NCI-H2196 treated with DMSO at 0.1 percent for 48 hours (cell line): ENCODE results near the gene ANXA4.
A peak's percentile ranks its signal among the peaks of the same experiment; 100 is the strongest.
"Not testable (repeated sequence)": the region's sequence is repeated elsewhere in the genome, so short reads cannot be mapped to it uniquely, and the experiment has no call there.

Experiments
- DNase-seq: peaks from one replicate; lab custom pipeline; 2025; ENCODE audit not compliant: unreplicated experiment; lab: John Stamatoyannopoulos, UW

Gene ANXA4

DNA sequence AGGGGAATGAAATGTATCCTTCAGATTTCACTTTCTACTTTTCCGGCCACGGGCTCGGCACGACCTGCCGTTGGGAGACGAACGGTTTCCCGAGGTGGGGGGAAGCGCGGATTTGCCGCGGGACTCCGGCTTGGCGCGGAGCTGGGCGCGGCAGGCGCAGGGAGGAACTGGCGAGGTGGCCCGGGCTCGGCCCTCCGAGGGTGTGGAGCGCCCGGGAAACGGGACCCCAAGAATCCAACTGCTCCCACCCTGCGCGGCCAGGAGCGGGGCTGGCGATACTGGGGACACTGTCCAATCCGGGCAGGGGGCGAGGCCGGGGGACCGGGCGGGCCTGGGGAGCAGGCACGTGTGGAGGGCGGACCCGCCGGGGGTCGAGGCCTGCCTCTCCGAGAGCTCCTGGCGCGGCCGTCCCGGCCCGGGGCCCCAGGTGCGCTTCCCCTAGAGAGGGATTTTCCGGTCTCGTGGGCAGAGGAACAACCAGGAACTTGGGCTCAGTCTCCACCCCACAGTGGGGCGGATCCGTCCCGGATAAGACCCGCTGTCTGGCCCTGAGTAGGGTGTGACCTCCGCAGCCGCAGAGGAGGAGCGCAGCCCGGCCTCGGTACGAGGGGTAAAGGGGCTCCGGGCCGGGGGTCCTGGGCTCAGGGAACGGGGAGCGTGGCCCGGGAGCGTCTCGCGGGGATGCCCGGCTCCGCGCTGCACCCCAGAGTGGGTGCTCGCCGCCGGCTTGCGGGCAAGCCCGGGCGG lies at the start of gene ANXA4:
TSS of gene ANXA4 (plus strand) at position 560 of the 747 bp plus-strand sequence. CDS start 39,432 bp downstream, outside the sequence.
- DNase-seq: peak; percentile 8

DNA sequence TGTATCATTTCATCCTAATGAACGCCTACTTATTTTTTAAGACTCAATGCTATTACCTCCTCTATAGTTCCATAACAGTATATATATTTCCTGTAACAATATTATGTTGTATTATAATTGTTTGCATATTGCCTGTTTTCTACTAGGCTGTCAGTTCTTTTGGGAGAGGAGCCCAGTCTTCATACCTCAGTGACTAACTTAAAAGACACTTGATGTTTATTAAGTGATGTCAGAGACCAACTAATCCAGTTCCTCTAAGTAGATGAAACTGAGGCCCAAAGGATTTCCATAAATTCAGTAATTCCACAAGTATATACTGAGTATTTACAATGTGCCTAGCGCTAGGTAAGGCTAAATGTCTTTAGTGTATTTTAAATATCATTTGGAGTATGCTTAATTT lies 49.5 kb upstream of the ANXA4 start:
- no peak for DNase-seq

DNA sequence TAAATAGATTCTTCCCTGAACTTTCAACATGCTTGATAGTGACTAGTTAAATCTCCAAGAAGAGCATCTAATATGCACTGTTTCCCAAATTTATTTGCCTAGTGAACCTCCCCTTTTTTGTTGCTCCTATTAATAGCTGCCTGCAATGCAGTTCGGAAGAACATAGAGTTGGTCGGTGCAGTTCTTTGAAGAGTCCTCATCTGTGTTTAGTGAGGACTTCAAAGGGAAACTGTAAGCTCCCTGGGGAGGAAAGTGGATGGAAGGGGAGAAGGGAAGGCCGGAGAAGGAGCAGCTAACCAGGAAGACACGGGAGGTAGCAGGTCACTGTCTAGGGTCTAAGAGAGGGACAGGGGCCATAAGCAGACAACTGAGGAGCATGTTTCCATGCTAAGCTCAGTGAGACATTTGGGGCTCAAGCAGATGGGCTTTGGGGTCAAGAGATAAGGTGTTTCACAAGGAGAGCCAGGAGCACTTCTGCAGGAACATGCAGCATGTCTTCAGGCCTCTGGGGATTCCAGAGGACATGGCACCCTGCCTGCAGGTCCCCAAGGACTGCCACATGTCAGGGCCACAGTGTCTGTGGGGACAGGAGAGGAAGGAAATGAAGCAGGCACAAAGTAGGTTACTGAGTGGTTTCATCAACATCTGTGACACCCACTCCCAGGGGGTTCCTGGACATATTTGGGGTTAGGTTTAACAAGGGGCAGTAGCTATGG lies 48.7 kb upstream of the ANXA4 start:
- no peak for DNase-seq

DNA sequence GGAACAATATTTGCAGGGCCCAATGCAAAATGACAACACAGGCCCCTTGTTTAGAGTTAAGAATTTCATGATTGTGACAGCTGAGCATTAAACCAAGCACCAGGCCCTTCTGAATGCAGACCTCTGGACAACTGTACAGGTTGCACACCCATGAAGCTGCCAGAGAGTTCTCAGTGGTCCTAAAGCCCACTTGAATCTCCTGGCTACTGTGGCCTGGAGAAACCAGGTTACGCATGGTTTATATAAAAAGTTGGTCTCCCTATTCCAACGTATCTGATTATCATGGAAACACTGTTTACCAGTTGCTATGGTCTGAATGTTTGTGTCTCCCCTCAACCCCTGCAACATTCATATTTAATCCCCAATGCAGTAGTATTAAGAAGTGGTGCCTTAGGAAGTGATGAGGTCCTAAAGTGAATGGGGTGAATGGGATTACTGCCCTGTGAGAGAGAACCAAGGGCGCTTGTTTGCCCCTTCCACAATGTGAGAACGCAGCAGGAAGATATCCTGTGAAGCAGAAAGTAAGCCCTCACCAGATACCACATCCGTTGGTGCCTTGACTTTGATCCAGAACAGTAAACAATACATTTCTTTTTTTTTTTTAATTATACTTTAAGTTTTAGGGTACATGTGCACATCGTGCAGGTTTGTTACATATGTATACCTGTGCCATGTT lies 48.0 kb upstream of the ANXA4 start:
- no peak for DNase-seq

DNA sequence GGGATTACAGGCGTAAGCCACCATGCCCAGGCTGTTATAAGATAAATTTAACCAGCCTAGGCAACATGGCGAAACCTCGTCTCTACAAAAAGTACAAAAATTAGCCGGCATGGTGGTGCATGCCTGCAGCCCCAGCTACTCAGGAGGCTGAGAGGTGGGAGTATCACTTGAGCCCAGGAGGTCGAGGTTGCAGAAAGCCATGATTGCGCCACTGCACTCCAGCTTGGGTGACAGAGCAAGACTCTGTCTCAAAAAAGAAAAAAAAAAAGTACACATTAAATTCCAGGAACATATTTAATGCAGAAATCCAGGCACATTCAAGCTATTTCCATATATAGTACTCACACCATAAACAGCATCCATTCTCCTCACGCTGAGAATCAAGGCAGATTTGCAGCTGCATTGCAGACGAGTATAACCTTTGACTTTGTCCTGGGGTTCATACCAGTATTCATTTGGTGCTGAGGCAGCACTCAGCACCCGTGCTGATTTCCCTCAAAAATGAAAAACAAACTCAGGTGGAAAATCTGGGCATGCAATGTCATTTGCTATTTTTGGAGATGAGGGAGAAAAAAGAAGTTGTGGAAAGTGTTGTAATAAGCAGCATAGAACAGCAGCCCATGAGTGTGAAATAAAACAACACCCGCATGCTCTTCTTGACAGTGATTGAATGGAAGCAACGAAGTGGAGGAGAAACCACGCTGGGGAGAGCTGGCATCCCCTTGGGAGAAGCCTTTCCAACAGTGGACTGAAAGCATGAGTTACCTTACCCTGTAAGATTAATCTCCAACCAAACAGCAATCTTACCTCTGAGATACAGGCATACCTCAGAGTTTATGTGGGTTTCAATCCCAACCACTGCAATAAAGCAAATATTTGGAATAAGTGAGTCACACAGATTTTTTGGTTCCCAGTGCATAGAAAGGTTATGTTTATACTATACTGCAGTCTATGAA lies 46.8 kb upstream of the ANXA4 start:
- DNase-seq: no peak

DNA sequence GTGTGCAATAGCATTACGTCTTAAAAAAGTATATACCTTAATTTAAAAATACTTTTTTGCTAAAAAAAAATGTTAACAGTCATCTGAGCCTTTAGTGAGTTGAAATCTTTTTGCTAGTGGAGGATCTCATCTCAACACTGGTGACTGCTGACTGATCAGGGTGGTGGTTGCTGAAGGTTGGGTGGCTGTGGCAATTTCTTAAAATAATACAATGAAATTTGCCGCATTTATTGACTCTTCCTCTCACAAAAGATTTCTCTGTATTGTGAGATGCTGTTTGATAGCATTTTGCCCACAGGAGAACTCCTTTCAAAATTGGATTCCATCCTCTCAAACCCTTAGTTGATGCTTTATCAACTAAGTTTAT lies 46.1 kb upstream of the ANXA4 start:
- DNase-seq: no peak

DNA sequence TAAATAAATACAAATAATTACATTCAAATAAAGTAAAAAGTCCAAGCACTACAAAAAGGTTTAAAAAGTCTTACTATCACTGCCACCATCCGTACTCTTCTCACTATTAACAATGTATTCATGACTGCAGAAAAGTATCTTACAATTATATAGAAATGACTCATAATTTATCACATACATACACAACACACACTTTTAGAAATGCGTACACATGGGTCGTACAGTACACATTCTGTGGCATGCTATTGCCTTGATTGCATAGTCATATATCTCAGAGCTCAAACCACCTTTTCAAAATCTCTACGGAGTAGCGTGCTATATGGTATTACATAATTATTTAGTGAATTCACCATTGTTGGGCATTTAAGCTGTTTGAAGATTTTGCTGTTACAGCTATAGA lies 41.6 kb upstream of the ANXA4 start:
- no peak for DNase-seq

DNA sequence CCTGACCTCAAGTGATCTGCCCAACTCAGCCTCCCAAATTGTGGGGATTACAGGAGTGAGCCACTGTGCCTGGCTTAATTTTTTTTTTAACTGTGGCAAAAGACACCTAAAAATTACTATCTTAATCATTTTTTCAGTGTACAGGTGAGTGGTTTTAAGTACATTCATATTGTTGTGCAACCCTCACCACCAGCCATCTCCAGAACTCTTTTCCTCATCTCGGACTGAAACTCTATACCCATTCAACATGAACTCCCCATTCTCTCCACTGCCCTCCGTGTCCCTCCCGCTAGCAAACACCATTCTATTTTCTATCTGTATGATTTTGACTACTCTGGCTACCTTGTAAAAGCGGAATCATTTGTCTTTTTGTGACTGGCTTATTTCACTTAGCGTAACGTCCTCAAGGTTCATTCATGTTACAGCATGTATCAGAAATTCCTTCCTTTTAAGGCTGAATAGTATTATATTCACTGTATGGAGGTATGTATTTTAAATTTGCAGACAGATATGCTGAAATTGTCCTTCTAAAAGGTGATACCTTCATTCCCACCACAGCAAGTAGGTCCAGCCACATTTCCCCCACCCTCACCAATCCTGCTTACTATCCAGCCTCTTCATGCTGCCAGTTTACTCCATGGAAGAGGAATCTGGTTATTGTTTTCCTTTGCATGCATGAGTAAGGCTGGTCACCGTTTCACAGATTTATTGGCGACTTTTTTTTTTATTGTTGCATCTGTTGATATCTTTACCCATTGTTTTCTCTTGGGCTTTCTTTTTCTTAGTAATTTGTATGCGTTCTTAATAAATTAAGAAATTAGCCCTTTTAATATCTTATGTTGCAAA lies 40.6 kb upstream of the ANXA4 start:
- DNase-seq: no peak

DNA sequence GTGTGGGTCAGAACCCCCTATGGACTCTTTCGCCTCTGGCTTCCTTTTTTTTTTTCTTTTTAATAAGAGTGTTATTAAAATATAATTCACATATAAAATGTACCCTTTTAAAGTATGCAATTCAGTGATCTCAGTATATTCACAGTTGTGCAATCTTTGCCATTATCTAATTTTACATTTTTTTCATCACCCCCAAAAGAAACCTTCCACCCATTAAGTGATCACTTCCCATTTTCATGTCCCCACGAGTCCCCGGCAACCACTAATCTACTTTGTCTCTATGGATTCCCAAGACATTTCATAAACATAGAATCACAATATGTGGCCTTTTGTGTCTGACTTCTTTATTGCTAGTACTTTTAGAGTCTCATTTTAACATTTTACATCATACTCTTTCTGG lies 38.7 kb upstream of the ANXA4 start:
- DNase-seq: no peak

DNA sequence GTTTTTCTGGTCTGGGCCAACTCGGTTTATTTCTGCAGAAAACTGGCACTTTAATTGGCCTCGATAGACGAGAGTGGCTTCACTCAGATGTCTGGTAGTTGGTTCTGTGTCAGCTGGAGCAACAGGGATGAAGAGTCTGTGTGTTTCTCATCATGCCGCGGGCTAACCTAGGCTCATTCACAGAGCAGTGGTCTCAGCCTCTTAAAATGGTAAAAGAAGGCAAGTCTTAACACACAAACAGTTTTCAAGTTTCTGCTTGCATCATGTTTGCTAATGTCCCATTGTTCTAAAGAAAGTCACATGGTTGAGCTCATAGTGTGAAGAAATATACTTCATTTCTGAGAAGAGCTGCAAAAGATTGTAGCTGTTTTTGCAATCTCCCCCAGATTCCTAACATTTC lies 37.5 kb upstream of the ANXA4 start:
- DNase-seq: no peak

DNA sequence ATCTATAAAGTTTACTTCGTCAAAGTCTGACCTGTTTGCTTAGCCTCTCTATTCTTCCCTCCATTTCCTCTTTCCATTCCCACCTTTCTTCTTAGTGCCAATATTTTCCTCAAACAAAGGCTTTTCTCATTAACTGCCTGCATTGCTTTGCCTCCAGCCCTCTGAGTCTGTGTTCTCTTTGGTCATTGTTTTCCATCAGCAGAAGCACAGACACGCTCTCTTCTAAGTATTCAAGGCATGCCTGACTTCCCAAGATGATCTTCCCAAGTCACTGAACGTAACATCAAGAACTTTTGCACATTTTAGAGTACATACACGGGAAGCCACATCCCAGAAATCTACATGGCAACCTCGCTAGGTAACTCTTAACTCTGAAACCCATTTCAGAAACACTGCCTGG lies 32.6 kb upstream of the ANXA4 start:
- no peak for DNase-seq

DNA sequence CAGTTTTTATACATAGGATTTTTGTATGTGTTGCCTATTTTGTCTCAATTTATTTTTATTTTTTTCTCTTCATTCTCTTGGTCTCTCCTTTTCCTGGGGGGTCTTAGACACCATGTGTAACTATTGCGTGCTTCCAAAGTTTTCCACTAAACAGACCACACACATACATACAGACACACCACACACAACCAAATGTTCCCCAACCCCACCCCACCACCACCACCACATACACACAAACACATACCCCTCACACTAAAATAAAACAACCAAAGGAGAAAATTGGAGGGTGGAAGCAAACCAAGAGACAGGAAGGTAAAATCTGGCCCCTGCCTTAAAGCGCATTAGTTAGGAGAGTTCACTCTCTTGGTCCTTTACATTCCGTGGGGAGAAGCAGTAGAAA lies 30.0 kb upstream of the ANXA4 start:
- no peak for DNase-seq

DNA sequence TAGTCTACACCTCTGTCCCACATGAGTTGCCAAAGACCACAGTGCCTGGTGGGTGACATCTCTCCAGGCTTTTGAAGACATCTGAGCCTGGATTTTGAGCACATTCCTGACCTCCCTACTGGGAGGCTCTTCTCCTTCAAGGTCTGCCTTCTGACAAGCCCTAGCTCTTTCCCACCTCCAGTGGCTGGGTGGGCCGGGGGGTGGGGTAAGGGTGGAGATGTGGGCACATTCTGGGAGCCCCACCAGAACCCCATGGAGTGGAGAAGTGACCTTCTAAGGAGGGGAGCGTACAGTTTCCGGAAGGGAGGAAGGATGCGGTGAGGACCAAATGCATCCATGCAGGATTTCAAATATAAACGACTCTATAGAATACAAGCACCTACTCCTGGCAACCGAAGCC lies 27.9 kb upstream of the ANXA4 start:
- no peak for DNase-seq

DNA sequence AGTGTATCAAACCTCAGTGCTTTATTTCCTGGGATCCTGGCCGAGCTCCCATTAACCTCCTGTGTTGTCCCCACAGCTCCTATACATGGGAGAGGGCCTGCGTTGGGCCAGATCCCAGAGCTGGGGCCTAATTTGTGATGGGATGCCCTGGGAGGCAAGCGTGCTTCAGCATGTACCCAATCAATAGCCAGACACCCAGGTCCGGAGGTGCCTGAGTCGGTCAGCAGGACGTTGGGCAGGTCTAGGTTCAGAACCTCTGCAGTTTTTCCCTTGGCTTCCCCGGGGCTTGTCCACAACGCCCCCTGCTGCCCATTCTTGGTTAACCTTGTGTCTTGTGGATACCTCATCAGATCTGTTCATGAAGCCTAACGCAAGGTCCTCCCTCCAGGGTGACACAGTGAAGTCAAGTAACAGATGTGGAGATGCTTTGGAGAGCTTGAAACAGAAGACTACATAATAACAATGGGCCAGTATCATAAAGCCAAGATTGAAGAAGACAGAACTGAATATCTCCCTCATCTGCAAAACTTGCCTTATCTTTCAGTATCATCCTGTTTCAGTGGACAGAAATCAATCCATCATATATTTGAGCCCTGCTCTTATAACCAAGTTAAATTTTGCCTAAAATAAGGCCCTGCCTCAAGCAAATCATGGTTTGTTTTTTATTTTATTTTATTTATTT lies 27.3 kb upstream of the ANXA4 start:
- not testable (repeated sequence) for DNase-seq

DNA sequence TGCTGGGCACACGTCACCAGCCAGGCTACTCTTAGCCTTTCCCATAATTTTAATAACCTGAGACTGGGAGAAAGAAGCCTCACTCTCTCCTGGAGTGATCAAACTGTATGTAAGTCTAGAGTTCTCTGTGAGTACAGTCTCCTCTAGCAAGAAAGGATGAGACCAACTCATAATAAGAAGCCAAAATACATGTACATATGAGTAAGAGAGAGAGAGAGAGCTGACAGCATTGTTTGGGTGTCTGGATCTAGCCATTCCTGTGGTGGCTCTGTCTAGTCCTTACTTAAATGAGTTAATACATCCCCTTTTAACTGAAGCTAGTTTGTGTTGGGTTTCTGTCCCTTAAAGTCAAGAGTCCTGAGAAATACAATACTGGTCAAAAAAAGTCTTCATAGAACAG lies 26.0 kb upstream of the ANXA4 start:
- no peak for DNase-seq

DNA sequence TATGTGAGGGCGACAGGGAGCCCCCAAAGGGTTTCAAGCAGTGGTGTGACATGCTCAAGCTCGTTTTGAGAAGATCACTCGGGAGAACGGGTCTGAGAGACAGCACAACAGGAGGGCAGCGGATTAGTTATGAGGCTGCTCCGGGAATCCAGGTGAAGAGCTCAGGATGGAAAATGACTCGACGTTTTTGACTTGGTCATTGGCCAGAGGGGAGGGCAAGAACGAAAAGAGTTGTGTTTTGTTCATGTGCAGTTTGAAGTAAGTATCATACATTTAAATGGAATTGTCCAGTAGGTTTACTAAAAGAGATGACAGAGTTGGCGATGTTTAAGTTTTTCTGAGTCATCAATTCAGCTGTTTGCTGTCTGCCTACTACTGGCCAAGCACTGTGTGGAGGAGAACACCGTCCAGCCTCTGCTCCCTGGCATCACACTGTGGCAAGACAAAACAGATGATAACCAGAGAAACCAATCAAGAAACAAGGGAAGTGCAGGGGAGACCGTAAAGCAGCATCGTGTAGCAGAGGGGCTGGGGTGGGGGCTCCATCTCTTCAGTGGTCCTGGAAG lies 25.3 kb upstream of the ANXA4 start:
- no peak for DNase-seq

DNA sequence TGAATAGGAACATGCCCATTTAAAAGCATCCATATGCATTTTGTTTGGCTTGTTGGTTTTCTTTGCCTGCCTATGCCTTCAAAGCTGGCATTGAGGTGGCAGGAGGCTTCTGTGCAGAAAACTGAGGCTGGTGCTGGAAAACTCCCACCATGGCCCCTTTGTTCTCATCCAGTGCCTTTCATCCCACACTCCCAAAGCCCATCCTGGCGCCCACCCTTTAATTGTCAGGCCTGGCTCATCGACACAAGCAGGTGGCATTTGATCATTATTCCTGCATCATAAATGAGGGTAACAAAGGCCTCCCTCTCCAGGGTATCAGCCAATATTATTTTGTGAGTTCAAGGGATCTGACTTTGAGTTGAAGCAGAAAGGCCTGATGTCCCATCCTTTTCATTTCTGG lies 24.7 kb upstream of the ANXA4 start:
- no peak for DNase-seq

DNA sequence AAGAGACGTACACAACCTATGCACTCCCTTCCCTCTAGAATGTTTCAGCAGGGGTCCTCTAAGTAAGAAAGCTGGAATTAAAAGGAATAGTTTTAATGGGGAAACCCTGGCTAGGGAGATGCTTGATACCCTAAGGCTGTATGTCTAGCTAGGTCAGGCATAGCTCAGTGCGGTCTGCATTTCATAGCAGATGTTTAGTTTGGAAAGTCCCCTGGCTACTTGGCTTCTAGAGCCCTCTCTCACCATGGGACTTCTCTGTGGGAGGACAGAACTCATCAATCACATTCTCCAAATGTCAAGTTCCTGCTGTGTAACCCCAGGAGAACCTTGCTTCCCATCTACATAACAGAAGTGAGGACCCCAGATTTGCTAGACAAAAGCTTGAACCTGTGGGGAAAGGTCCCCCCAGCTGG lies 24.1 kb upstream of the ANXA4 start:
- no peak for DNase-seq

DNA sequence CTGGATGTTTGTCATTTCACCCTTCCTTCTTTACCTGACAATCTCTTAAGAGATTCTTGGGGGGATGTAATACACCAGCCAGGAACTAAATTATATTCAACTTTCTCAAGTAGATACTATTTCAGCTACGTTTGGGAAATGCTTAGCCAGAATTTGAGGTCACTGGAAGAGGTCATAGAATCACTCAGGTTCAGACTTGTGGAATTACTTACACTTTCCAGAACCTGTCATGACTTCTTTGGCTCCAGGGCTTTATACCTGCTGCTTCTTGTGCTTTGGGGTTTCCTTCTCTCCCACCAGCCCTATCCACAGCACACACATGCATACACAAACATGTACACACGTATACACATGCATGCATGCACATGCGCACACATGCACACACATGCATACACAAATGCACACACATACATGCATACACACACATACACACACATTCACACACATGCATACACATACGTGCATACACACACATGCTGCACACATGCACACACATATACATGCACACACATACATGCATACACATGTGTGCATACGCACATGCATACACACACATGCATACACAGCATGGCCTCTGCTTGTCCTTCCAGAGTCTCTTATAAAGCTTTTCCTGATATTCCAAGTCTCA lies 23.5 kb upstream of the ANXA4 start:
- no peak for DNase-seq
